ENCODE measurements around the gene ENTPD8.

ENTPD8 gene, protein sequence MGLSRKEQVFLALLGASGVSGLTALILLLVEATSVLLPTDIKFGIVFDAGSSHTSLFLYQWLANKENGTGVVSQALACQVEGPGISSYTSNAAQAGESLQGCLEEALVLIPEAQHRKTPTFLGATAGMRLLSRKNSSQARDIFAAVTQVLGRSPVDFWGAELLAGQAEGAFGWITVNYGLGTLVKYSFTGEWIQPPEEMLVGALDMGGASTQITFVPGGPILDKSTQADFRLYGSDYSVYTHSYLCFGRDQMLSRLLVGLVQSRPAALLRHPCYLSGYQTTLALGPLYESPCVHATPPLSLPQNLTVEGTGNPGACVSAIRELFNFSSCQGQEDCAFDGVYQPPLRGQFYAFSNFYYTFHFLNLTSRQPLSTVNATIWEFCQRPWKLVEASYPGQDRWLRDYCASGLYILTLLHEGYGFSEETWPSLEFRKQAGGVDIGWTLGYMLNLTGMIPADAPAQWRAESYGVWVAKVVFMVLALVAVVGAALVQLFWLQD

DNA sequence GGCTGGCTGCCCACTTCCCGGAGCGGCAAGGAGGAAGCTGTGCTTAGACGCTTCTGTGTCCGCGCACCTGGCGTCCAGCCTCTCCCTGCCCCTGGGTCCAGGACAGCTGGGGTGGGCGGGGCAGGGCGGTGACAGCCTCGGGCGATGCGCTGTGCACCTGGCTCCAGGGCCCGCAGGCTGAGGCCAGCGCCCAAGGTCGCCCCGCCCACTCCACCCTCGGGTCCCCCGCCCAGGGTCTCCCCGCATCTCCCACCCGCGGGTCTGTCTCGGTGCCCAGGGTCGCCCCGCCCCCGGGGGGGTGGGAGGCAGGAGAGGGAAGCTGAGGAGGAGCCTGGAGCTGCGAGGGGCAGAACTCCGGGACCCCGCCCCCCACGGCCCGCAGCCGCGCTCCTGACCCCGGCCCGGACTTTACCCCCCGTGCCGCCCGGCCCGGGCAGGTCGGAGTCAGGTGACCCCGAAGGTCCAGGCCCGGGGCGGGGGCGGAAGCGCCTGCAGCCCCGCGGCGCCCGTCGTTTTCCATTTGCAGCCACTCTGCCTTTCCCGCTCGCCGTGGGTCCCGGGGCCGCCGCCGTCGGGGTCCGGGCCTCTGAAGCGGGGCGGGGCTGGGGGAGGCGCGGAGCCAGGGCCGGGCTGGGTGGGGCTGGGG is at the start of gene ENTPD8:
Gene ENTPD8, minus strand, starts transcription at position 69 of the 646 bp plus-strand sequence. CDS start 3,072 bp downstream, outside the sequence.
- no peak for DNase-seq

DNA sequence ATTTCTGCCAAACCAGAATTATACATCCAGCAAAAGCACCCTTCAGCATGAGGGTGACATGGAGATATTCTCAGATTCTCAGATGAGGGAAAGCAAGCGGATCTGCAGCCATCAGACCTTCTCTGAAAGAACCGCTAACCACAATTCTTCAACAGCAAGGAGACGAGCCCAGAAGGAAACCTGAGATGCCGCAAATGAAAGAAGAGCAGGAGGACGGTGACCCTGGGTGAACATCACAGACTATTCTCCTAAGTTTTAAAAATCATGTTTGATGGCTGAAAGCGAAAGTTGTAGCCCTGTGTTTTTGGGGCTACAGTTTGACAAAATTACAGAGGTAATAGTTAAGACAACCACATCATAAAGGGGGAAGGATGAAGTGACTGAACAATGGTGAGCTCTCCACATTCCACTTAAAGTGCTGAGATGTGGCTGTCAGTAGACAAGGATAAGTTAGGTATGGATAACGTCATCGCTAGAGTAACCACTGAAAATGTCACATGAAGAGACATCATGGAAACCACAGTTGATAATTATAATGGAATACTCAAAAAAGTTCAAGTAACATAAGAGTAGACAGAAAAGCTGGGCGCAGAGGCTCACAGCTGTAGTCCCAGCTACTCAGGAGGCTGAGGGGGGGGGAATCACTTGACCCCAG is 49.5 kb upstream of the ENTPD8 start:
- DNase-seq = no peak

DNA sequence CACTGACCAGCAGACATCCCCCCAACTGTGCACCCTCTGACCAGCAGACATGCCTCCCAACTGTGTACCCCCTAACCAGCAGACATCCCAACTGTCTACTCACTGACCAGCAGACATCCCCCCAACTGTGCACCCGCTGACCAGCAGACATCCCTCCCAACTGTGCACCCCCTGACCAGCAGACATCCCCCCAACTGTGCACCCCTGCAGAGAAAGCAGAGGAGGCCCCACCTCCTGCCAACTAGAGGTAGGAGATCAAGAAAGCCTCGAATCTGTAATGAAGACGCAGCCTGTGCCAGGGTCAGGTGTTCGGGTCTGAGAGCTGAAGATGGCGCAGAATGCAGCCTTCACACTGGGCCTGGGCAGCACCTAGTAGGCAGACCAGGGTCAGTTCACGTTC is 47.7 kb upstream of the ENTPD8 start:
- DNase-seq = no peak

DNA sequence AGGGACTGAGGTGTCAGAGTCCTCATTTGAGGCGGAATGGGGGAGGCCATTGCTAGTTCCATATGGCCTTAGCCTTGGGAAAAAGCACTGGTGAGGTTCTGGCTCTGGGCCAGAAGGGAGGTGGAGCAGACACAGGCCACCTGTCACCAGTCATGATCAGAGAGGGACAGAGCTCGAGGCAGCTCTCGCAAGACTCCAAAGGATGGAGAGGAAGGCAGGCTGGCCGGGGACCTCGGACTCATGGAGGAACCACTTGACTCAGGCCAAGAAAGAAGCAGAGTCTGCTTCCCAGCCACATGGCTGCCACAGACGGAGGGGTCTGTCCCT is 47.1 kb upstream of the ENTPD8 start:
- no peak for DNase-seq

DNA sequence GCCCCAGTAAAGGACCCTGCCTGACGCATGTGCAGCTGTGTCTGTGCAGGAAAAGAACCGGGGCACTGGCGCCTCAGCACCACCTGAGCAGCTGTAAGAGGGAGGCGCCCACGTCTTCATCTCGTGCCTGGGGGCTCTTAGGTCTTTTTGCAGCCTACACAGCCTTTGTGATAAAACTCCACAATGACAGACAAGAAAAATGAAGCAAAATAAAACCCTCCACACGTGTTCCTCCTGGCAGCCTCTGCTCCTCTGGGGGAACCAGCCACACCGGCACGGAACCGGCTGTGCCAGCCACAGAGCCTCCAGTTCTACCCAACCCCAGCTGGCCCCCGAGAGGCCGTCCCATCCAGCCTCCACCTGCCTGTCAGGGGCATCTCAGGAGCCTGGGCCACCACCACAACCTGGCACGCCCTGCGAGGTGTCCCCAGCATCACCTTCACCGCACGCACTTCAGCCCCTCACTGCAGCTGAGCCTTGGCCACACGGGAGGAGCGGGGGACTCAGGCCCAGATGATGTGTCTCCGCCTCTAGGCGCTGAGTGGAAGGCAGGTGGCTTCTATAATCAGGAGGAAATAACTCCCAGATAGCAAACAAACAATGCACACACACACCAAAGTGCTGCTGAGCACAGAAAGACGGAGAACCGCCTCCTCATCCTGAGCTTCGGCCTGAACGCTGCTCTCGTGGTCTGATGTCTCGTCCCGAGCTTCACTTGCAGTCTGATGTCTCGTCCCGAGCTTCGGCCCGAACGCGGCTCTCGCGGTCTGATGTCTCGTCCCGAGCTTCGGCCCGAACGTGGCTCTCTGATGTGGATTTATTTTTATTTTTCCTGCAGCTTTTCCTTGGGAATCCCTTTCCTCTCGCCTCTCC is 46.5 kb upstream of the ENTPD8 start:
- DNase-seq = no peak

DNA sequence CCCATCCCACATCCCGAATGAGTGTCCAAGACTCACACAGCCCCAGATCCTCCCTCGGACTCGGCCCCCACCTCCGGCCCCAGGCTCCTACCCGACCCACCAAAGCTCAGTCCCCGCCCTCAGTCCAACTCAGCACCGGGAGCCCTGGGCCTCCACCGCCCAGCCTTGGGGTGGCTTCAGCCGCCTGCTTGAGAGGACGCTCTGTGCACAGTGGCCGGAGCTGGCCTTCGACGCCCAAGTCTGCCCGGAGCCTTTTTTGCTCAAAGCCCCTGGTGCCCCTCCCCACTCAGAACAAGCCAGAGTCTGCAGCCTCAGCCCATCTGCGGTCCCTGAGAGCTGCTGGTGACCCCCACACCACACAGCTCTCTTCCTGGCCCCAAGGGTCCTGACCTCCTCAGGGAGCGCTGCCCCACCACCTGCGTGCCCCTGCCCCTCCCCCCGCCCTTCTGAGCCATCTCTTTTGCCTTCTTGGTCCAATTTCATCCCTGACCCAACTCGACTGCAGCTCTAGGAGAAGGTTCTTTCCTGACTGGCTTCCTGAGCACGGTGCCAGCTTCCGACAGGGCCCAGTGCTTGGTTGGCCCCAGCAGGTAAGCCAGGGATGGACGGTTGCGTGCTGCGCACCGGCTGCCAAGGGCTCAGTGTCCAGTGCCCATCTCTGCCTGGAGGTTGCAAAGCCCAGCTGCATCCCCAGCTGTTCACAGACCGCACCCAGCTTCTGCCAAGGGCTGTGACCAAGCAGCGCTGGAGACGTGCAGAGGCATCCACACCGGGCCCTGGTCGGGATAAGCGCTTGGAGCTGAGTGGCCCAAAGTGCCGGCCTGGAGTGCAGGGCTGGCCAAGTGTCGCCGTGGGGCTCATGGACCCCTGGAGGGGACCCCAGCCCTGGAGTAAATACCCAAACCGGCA is 45.6 kb upstream of the ENTPD8 start:
- no peak for DNase-seq

DNA sequence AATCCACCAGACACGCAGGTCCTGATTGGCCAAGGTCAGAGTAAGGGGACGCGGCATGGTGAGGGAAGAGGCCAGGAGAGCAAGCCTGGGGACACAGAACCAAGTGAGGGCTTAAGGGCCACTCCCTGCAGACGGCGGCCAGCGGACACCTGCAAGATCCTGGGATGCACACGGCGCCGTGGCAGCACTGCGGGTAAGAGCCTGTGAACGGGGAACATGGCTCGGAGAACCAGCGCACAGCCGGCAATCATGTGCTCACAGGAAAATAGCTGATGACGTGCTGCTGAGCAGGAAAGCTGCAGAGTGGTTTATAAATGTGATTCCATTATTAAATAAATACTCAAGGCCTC is 45.0 kb upstream of the ENTPD8 start:
- no peak for DNase-seq

DNA sequence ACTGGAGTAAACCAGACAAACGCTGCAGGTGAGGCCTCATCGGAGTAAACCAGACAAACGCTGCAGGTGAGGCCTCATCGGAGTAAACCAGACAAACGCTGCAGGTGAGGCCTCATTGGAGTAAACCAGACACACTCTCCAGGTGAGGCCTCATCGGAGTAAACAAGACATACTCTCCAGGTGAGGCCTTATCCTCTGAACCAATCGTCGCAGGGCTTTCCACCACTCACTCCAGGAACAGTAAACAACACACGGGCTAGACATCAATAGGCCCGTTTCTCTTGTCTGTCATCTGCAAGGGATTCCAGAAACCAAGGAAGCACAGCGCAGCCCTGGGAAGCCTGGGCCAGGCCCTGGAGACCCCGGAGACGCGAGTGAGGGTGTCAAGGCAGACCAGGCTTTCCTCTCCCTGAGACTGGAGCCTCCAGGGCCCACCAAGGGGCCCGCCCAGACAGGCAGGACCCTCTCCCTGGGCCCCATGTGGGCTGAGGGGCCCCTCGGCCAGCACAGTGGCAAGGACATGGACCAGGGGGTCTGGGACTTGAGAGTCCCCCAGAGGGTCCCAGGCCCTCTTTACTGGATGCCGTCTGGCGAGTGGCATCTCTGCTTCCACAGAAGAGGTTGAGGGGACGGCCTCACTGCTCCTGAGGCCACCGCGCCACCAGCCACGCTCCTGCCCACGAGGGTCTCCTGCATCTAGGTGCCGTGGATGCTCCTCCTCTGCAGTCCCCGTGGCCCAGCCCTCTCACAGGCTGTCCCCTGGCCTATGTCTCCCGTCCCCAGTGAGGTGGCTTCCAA is 44.4 kb upstream of the ENTPD8 start:
- DNase-seq = no peak

DNA sequence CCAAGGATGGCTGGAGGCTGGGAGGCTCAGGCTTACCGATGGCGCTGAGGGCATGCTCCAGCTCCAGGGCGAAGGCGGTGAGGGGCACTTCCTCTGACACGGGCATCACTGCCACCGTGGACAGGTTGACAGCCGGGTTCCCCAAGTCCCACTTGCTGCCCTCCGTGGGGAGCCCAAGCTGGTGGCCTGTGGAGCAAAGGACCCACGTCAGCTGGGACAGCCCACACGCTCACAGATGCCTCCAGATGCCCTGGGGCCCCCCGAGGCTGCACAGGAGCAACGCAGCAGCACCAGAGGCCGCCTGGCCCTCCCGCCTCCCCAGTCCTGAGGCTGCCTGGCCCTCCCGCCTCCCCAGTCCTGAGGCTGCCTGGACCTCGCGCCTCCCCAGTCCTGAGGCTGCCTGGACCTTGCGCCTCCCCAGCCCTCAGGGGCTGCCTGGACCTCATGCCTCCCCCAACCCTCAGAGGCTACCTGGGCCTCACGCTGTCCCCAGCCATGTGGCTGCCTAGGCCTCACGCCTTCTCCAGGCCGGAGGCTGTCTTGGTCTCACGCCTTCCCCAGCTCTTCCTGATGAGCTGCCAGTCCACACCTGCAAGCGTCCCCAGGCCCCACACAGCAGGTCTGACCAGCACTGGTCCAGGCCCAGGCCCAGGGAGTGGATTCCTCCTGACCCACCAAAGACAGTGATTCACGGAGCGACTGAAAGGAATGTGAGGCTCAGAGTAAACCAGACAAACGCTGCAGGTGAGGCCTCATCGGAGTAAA is 43.6 kb upstream of the ENTPD8 start:
- no peak for DNase-seq

DNA sequence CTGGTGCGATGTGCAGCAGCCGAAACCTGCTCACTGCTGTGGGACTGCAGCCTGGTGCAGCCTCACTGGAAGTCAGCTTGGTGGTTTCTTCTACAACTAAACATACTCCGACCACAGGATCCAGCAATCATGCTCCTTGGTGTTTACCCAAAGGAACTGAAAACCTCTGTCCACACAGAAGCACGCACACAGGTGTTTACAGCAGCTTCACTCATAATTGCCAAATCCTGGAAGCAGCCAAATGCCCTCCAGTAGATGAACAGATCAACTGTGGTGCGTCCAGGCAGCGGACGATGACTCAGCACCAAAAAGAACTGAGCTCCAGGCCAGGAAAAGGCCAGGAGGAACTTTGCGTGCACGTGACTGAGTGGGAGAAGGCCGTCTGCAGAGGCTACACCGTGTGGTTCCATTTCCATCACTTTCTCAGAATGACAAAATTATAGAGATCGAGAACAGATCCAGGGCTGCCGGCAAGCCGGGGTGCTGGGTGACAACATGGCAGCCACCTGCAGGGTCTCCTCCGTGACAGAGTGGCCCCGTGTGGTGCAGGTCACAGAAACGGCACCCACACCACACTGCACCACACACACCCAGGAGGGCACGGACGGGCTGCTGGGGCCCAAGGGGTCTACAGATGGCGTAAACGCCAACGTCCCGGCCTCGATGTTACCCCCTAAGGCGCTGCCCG is 41.1 kb upstream of the ENTPD8 start:
- no peak for DNase-seq

DNA sequence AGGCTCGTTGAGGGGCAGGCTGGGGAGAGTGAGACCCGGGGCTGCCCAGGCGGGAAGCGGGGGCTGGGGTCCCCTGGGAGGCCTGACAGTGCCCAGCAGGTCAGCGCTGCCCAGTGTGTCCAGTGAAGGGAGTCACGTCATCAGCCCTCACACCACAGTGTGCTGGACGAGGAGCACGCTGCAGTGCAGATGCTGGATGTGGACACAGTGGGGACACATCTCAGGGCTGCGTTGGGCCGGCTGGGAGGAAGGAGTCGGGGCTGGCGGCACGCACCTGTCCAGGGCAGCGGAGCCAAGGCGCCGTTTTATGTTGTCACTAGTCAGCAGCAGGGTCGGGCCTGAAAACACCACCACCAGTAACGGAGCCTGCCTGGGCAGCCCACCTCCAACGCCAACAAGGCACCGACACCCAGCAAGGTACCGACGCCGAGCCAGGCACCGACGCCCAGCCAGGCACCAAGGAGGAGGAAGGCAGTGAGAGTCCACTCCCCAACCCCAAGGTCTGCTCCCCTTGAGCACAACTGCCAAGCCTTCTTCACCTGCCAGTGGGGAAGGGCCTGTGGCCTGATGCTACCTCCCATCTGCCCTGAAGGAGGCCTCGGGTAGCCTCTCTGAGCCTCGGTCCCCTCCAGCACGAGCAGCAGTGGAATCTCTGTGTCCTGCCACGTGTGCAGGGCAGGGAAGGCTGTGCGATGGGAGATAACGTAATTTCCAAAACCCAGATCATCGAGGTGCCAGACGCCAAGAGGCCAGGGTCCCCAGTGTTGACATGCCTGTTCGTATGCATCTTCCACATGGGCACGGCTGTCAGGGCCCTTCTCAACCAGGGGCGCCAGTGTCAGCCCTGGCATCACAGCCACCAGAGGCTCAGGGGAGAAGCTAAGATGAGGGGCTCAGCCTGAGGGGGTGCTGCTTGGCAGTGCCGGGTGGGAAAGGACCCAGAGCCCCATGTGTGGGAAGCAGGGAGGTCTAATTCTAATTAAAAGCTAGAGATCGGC is 39.8 kb upstream of the ENTPD8 start:
- DNase-seq = no peak

DNA sequence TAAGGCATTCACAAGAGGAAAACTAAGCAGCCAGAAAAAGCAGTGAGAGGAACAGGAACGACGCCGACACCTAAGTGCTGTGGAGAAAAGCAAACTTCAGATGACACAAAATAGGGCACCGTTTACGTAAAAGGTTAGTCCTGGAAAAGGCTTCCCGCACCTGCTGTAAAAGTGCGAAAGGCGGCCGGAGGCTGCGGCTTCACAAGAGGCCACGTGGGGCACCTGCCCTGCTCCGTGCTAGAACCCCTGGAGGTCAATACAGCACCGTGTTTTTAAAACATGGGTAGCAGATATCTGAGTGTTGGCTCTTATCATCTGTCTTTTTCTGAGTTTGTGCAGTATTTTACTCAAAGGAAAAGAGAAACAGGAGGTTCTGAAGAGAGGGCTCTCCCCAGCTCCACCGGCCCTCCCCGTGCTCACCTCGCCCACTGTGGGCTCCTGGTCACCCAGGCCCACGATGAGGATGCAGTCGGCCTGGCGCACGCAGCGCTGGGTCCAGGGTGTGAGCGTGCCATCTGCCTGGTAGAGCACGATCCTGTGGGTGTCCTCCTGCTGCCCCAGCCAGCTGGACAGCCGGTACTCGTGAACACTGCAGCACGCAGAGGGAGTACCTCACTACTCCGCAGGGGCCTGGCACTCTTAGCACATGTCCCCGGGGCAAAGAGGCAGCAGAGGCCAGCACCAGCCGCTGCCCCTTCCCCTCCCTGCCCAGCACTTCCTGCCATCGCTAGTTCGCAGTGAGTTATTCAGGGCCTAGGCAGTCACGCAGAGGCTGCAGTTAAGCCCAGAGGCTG is 38.9 kb upstream of the ENTPD8 start:
- no peak for DNase-seq

DNA sequence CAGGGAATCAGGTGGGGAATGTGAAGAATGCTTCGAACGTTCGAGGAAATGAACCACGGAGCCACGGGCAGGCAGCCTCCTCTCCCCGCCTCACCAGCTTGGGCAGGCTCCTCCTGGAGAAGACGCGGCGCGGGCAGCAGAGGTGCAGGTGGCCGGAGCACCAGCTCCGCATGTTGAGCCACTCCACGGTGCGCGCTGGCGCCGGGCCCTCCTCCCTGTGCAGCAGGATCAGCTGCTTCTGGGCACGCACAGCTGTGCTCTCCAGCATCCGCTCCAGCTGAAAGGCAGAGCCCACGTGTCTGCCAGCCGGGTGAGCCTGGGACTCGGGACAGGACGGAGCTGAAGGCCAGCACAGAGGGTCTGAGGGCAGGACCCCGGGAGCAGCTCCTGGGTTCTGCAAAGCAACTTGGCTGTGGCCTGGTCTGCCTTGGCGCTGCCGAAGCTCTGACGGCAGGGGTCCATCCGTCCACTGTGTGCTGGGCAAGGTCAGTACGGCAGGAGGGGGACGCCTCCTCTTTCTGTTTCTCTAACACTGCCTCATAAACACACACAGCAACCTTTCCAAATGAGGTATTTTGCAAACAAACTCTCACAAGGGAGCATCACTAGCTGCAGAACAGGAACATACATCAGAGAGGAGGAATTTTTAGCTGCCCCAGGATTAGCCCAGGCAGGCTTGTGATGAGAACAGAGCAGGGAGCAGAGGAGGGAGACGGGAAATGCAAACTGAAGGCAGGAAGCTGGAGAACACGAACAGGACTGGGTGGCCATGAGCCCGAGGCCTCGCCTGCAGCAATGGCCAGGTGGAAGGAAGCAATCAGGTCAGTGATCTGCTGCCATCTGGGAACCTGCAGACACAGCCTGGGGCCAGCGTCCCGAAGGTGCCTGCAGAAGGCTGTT is 38.1 kb upstream of the ENTPD8 start:
- DNase-seq = no peak

DNA sequence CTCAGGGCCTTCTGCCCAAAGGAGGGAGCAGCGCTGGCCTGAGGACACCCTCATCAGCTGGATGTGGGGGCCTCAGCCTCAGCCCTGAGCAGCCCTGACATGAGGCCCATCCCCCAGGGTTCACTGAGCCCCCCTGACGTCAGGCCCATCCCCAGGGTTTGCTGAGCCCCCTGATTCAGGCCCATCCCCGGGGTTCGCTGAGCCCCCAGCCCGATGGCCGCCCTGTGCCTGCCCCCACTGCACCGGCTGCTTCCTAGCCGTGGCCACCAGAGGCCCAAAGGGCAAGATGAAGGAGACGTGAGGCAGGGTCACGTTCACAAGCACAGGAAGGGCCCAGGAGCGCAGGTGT is 37.4 kb upstream of the ENTPD8 start:
- DNase-seq = no peak

DNA sequence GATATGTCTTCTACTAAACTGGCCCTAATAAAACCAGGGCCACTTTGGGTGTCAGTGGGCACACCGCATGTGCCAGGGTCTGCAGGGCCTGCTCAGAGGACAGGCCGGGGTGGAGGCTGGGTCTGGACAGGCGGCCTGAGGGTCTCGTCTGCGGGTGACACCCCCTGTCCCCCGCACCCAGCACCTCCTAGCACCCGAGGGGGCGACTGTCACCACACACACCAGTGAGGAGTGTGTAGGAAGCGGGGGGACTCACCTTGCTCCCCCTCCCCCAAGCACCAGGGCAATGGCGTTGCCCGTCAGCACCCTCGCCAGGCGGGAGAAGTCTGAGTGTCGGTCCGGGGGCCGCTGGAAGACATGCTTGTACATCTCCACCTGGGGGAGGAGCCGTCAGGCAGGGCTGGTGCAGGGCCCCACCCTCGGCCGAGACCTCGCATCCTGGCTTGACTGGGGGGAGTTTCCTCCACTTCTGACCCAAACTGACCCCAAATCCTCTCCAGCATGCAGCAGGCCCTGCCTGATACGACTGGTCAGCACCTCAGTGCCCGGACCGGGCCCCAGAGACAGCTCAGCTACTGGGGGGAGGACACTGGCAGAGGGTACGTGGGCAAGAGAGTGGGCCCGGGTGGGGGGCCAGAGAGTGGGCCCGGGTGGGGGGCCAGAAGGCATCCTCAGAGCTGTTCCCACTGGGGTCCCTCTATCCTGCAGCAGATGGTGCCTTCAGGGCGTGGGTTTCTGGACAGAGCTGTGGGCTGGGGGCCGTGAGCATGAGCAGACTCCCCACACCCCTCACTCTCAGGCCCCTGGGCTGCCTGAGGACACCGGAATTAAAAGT is 36.8 kb upstream of the ENTPD8 start:
- no peak for DNase-seq

DNA sequence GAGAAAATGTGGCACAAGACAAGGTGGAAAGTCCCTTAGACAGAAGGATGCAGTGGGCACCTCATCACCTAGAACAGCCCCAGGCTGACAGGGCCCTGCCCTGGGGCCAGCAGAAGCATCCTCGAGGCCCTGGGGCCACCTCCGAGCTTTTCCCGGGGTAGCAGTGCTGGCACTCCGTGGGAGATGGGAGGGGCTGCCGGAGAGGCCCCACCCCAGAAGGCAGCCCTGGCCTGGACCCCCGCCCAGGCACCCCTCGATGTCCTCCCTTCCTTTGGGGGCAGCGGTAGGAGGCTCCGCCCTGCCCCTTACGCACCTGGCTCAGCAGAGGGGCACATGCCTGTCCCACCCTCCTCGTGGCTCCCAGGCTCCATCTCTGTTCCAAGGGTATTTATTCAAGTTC is 35.7 kb upstream of the ENTPD8 start:
- no peak for DNase-seq
